ENCODE measurements around the gene CMIP. TPM values are rescaled to one million over a fixed set of nuclear protein-coding genes. Genes with fewer than 3 reads are reported as not detected.

CMIP gene
- total RNA-seq, 4 donors from 2014 or later: 15.5 to 65.9 (median 20.2) TPM

- Histone ChIP-seq H3K36me3 (no peaks in the 10 kb centered on the region), H3K4me3 (replicated peaks in 1 of 3) (no peak overlapping the region), H3K9me3 (no peaks in the 10 kb centered on the region), H3K27ac (no peak overlapping the region), H3K27me3 (no peaks in the 10 kb centered on the region), H3K4me1 (peaks cover 23 to 51% of the 10 kb centered on the region in 2 donors)
- intact Hi-C loops (cut with DNase I): no loop called here
- 86 to 90% methylated on average over 15 of the region's 15 CpGs for WGBS, 2 donors
- DNase-seq: no peak
- TF ChIP-seq CTCF (IDR thresholded peaks at IDR 0.05) (no peak), POLR2A (IDR thresholded peaks at IDR 0.05) (no peak)
Observed at GRCh38 chr16:81547194-81547938, 102.8 kb downstream of the CMIP start.

GRCh38 chr16:81547939-81548216, 103.3 kb downstream of the CMIP start:
- 85 to 91% methylated on average over 5 of the region's 5 CpGs for WGBS, 2 donors
- no peak for DNase-seq
- Histone ChIP-seq H3K4me1 (peaks cover 26 to 55% of the 10 kb centered on the region in 2 donors), H3K4me3 (replicated peaks in 1 of 3) (no peak overlapping the region), H3K9me3 (no peaks in the 10 kb centered on the region), H3K27me3 (no peaks in the 10 kb centered on the region), H3K36me3 (no peaks in the 10 kb centered on the region), H3K27ac (no peak overlapping the region)
- TF ChIP-seq POLR2A (IDR thresholded peaks at IDR 0.05) (no peak), CTCF (IDR thresholded peaks at IDR 0.05) (no peak)
- intact Hi-C loops (cut with DNase I): no loop called here

- 93 to 95% methylated on average over 3 of the region's 3 CpGs for WGBS, 2 donors
- intact Hi-C loops (cut with DNase I): no loop called here
- no peaks in the 10 kb centered on the region for H3K9me3 ChIP-seq
- no peaks in the 10 kb centered on the region for H3K36me3 ChIP-seq
- DNase-seq: no peak
- no peaks in the 10 kb centered on the region for H3K27me3 ChIP-seq
- no peak for TF ChIP-seq POLR2A (IDR thresholded peaks at IDR 0.05)
- TF ChIP-seq CTCF (IDR thresholded peaks at IDR 0.05): no peak
- H3K27ac ChIP-seq: no peak overlapping the region
- peaks cover 32 to 55% of the 10 kb centered on the region in 2 donors for H3K4me1 ChIP-seq
- no peak overlapping the region for H3K4me3 ChIP-seq (replicated peaks in 1 of 3)
Observed at GRCh38 chr16:81548551-81548875, 103.9 kb downstream of the CMIP start.

- Histone ChIP-seq H3K36me3 (no peaks in the 10 kb centered on the region), H3K27ac (no peak overlapping the region), H3K4me1 (peaks cover 36 to 53% of the 10 kb centered on the region in 2 donors), H3K4me3 (replicated peaks in 1 of 3) (no peak overlapping the region), H3K27me3 (no peaks in the 10 kb centered on the region), H3K9me3 (no peaks in the 10 kb centered on the region)
- TF ChIP-seq POLR2A (IDR thresholded peaks at IDR 0.05) (no peak), CTCF (IDR thresholded peaks at IDR 0.05) (no peak)
- intact Hi-C loops (cut with DNase I): no loop called here
- 88 to 90% methylated on average over 9 to 10 of the region's 10 CpGs for WGBS, 2 donors
- no peak for DNase-seq
Observed at GRCh38 chr16:81548876-81549546, 104.4 kb downstream of the CMIP start.

All from thyroid gland (tissue), 4 donors.